ENCODE data around the gene SNUPN.
"Not testable (repeated sequence)": the region's sequence is repeated elsewhere in the genome, so short reads cannot be mapped to it uniquely, and the experiment has no call there.

The SNUPN gene

DNA sequence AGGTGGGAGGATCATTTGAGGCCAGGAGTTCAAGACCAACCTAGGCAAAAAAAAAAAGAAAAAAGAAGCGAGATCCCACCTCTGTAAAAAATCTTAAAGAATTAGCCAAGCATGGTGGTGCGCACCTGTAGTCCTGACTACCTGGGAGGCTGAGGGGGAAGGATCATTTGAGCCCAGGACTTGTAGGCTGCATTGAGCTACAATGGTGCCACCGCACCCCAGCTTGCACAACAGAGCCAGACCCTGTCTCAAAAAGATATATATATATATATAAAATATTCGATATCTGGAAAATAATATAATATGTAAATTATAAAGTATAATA lies 15.6 kb upstream of the SNUPN start:
- H3K9ac ChIP-seq (ENCODE audit: insufficient read length): peak overlapping the region; percentile 84
- peaks cover 4% of the 10 kb centered on the region; the same call in 1 of the 2 replicates for H3K36me3 ChIP-seq (ENCODE audit: insufficient read depth, low read length)
- peak overlapping the region; percentile 81; the same call in 1 of the 2 replicates for H3K27ac ChIP-seq
- TF ChIP-seq EZH2 (IDR thresholded peaks at IDR 0.05): no peak
- no peak for TF ChIP-seq POLR2AphosphoS5 (IDR thresholded peaks at IDR 0.05; ENCODE audit: borderline replicate concordance, low read depth, low read length)
- no peak for TF ChIP-seq FOXP2 (optimal IDR thresholded peaks at IDR 0.05; ENCODE audit: control extremely low read depth, extremely low read length, insufficient read depth)
- peak overlapping the region; percentile 91 for H3K4me3 ChIP-seq
- no peaks in the 10 kb centered on the region for H3K9me3 ChIP-seq (ENCODE audit: low read depth, low read length)
- DNase-seq (ENCODE audit: low read depth, low spot score): no peak

DNA sequence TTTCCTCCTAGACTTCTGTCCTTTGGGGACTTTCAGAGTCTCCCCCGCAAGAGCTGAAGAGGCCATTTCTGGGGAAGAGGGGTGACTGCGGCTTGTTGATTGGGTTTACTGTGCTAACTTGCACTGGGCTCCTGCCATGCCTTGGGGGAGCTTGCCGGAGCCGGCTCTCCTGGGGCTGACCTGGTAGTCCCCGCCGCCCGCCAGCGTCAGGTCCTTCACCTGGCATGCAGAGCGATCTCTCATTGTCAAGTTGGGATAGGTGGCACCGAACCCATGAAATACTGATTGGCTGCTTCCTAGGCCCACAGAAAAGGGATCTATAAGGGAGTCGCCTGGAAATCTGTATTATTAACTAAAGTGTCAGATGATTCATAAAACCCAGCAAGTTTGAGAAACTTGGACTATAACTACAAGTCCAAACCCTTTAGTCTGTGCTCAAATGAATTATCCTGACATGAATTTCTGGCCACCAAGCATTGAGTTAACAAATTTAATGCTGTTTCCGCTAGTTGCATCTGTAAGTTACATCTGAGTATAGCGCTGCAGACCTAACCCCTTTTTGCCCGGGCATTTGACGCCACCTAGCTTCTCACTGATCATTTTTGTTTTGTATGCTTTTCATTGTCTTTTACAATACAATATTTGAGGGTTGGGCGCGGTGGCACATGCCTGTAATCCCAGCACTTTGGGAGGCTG lies 15.1 kb upstream of the SNUPN start:
- DNase-seq (ENCODE audit: low read depth, low spot score): peak; percentile 65
- peak overlapping the region; percentile 84 for H3K9ac ChIP-seq (ENCODE audit: insufficient read length)
- peaks cover 4% of the 10 kb centered on the region; the same call in 1 of the 2 replicates for H3K36me3 ChIP-seq (ENCODE audit: insufficient read depth, low read length)
- TF ChIP-seq FOXP2 (optimal IDR thresholded peaks at IDR 0.05; ENCODE audit: control extremely low read depth, extremely low read length, insufficient read depth): peak; percentile 17
- TF ChIP-seq POLR2AphosphoS5 (IDR thresholded peaks at IDR 0.05; ENCODE audit: borderline replicate concordance, low read depth, low read length): no peak
- H3K9me3 ChIP-seq (ENCODE audit: low read depth, low read length): no peaks in the 10 kb centered on the region
- H3K4me3 ChIP-seq: peak overlapping the region; percentile 91
- H3K27ac ChIP-seq: peak overlapping the region; percentile 81

DNA sequence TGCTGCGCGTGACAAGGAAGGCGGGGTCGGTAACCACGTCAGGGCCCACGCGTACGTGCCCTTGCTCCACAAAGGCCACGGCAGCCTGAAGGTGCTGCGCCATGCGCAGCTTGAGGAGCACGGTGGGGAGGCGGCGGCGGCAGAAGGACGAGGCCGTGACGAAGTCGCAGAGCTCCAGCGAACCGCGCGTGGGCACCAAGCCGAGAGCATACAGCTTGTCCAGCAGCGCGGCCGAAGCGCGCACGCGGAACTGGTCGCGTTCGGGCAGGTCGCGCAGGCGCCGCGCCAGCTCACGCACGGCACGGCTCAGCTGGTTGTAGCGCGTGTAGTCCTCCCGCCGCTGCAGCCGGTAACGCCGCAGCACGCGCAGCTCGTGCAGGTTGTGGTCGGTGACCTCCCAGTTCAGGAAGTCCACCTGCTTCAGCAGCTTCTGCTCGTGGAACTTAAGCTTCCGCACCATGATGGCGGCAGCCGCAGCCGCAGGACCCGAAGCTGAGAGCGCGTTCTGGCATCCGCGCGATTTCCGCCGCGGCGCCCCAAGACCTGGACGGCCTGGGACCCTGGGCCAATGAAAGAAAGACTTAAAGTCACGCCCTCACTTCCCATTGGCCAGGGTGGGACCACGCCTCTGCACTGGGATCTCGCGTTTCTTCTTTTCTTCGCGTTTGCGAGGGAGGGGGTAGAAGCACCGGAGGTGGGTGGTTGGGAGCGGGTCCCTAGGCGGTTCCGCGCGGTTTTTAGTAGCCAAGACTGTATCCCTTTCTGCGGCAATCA lies 14.4 kb upstream of the SNUPN start, which contains the start of gene IMP3:
Gene IMP3, minus strand, starts transcription at position 516 of the 774 bp plus-strand sequence. Its CDS starts 56 bp downstream, at position 460.
- H3K9ac ChIP-seq (ENCODE audit: insufficient read length): peak within 1 kb of the TSS; percentile 89
- H3K36me3 ChIP-seq (ENCODE audit: insufficient read depth, low read length): peaks cover 4% of the 10 kb centered on the region; the same call in 1 of the 2 replicates
- H3K4me3 ChIP-seq: peak within 1 kb of the TSS; percentile 91
- peak; percentile 90 for DNase-seq (ENCODE audit: low read depth, low spot score)
- no peaks in the 10 kb centered on the region for H3K9me3 ChIP-seq (ENCODE audit: low read depth, low read length)
- peak within 1 kb of the TSS; percentile 81 for H3K27ac ChIP-seq
- TF ChIP-seq FOXP2 (optimal IDR thresholded peaks at IDR 0.05; ENCODE audit: control extremely low read depth, extremely low read length, insufficient read depth) (no peak), POLR2AphosphoS5 (IDR thresholded peaks at IDR 0.05; ENCODE audit: borderline replicate concordance, low read depth, low read length) (peak; percentile 98)

DNA sequence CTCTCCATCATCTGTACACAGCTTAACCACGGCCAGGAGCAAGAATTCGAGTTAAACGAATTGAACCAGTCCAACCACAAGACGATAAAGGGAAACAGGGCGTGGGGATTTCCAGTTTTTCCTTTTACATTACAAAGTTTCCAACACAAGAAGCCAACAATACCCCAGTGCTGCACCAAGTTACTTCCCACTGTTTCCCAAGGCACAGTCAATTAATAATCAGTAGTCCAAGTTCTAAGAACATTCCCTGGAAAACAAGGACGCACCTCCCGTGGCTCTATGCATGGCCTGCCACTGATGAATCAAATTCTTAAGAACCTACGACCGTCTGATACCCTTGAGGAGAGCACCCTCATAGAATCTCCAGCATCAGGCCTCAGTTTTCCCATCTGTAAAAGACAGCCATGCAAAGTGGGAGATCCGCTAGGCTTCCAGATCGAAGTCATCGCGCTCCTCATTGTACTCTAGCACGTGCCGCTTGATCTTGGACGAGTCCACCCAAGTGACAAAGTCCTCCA lies 13.7 kb upstream of the SNUPN start:
- Histone ChIP-seq H3K4me3 (peak overlapping the region; percentile 91), H3K9me3 (ENCODE audit: low read depth, low read length) (no peaks in the 10 kb centered on the region), H3K27ac (peak overlapping the region; percentile 44; the same call in 1 of the 2 replicates), H3K9ac (ENCODE audit: insufficient read length) (peak overlapping the region; percentile 89), H3K36me3 (ENCODE audit: insufficient read depth, low read length) (peaks cover 4% of the 10 kb centered on the region; the same call in 1 of the 2 replicates)
- TF ChIP-seq EZH2 (IDR thresholded peaks at IDR 0.05): no peak
- TF ChIP-seq POLR2AphosphoS5 (IDR thresholded peaks at IDR 0.05; ENCODE audit: borderline replicate concordance, low read depth, low read length): no peak
- TF ChIP-seq FOXP2 (optimal IDR thresholded peaks at IDR 0.05; ENCODE audit: control extremely low read depth, extremely low read length, insufficient read depth): no peak
- no peak for DNase-seq (ENCODE audit: low read depth, low spot score)

DNA sequence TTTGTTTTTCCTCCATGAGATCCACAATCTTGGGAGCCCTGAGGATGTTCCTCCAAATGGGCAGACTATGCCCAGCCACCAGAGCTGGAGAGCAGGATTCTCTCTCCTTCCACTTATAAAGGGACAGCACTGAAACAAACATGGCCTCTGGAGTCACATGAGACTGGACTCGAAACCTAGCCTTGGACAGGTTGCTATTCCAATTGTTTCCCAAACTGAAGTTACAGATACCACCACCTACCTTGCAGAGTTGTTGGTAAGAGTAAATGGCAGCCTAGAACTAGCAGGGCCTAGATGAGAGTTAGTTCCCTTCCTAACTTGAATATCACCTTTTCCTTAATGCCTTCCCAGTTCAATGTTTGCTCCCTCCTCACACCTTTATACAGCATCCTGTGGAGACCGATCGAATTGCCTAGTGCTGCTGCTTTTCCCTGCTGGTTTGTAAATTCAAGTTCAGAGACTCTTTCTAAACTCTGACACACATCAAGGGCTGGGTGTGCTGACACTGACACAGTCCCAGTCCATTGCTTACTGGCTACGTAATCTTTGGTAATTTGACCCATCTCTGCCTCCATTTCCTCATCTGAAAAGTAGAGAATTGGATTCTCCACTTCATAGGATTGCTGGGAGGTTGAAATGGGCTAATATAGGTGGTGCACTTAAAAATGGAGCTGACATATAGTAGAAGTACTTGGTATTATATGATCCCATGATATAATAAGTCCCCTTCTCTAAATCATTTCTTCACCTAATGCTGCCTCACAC lies 11.9 kb upstream of the SNUPN start:
- H3K27ac ChIP-seq: no peak overlapping the region
- peaks cover 4% of the 10 kb centered on the region; the same call in 1 of the 2 replicates for H3K36me3 ChIP-seq (ENCODE audit: insufficient read depth, low read length)
- TF ChIP-seq FOXP2 (optimal IDR thresholded peaks at IDR 0.05; ENCODE audit: control extremely low read depth, extremely low read length, insufficient read depth): no peak
- TF ChIP-seq POLR2AphosphoS5 (IDR thresholded peaks at IDR 0.05; ENCODE audit: borderline replicate concordance, low read depth, low read length): no peak
- no peak for TF ChIP-seq EZH2 (IDR thresholded peaks at IDR 0.05)
- no peak overlapping the region for H3K4me3 ChIP-seq
- H3K9ac ChIP-seq (ENCODE audit: insufficient read length): no peak overlapping the region
- no peaks in the 10 kb centered on the region for H3K9me3 ChIP-seq (ENCODE audit: low read depth, low read length)
- DNase-seq (ENCODE audit: low read depth, low spot score): no peak

DNA sequence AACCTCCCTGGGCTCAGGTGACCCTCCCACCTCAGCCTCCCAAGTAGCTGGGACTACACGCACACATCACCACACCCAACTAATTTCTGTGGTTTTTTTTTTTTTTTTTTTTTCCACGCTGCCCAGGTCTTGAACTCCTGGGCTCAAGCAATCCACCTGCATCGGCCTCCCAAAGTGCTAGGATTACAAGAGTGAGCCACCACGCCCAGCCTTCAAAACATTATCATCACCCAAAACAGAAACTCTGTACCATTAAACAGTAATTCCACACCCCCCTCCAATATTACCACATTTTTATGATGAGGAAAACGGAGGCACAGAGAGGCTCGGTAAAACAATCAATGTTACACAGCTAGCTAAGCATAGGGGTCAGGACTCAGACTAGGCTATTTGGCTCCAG lies 10.5 kb upstream of the SNUPN start:
- Histone ChIP-seq H3K36me3 (ENCODE audit: insufficient read depth, low read length) (peaks cover 4% of the 10 kb centered on the region; the same call in 1 of the 2 replicates), H3K9ac (ENCODE audit: insufficient read length) (no peak overlapping the region), H3K4me3 (no peak overlapping the region), H3K9me3 (ENCODE audit: low read depth, low read length) (no peaks in the 10 kb centered on the region), H3K27ac (no peak overlapping the region)
- TF ChIP-seq POLR2AphosphoS5 (IDR thresholded peaks at IDR 0.05; ENCODE audit: borderline replicate concordance, low read depth, low read length) (no peak), FOXP2 (optimal IDR thresholded peaks at IDR 0.05; ENCODE audit: control extremely low read depth, extremely low read length, insufficient read depth) (no peak), EZH2 (IDR thresholded peaks at IDR 0.05) (no peak)
- DNase-seq (ENCODE audit: low read depth, low spot score): no peak

DNA sequence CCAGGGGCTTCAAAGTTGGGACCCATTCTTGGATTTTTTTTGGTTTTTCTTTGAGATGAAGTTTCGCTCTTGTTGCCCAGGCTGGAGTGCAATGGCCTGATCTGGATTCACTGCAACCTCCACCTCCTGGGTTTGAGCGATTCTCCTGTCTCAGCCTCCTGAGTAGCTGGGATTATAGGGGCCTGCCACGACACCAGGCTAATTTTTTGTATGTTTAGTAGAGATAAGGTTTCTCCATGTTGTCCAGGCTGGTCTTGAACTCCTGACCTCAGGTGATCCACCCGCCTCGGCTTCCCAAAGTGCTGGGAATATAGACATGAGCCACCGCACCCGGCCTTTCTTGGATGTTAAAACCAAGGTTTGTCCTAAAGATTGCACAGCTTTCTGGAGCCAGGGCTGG lies 8.4 kb upstream of the SNUPN start:
- H3K9me3 ChIP-seq (ENCODE audit: low read depth, low read length); H3K9ac ChIP-seq (ENCODE audit: insufficient read length); H3K4me3 ChIP-seq; H3K36me3 ChIP-seq (ENCODE audit: insufficient read depth, low read length); H3K27ac ChIP-seq; DNase-seq (ENCODE audit: low read depth, low spot score): not testable (repeated sequence)

DNA sequence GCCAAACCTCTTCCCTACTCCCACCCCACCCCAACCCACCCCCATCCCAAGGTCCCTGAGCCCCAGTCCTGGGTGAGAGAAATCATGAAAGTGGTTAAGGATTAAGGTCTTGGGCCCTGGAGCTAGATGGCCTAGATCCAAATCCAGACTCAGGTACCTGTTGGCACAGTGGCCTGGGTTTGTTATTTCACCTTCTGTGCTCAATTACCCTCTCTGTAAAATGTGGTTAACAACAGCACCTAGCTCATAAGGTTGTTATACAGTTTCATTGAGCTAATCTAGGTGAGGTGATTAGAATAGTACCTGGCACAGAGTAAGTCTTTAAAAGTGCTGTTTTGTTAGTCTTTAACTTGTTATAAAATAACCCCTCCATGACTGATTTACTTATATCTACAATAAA lies 6.4 kb upstream of the SNUPN start:
- TF ChIP-seq EZH2 (IDR thresholded peaks at IDR 0.05) (no peak), FOXP2 (optimal IDR thresholded peaks at IDR 0.05; ENCODE audit: control extremely low read depth, extremely low read length, insufficient read depth) (no peak)
- Histone ChIP-seq H3K9ac (ENCODE audit: insufficient read length) (no peak overlapping the region), H3K9me3 (ENCODE audit: low read depth, low read length) (no peaks in the 10 kb centered on the region)

More for the DNA sequence above, 6.4 kb upstream of the SNUPN start:
- Histone ChIP-seq H3K4me3 (no peak overlapping the region), H3K27ac (no peak overlapping the region), H3K36me3 (ENCODE audit: insufficient read depth, low read length) (no peaks in the 10 kb centered on the region)
- no peak for DNase-seq (ENCODE audit: low read depth, low spot score)
